Vagina (tissue), 2 donors: Measurements from ENCODE around the gene BLOC1S4. TPM values are rescaled to one million over a fixed set of nuclear protein-coding genes. Genes with fewer than 3 reads are reported as not detected.
A peak's percentile ranks its signal among the peaks of the same experiment; 100 is the strongest.

Experiments
- DNase-seq, 2 donors: peaks; one replicate each; pipeline ENCODE4 v3.0.0-alpha.2; 2017; ENCODE audit errors: extremely low spot score in 2 of 2
- H3K27ac ChIP-seq: fragments of 200-600 bp; sonication (generic); one replicate; pipeline ENCODE4 v1.5.1; 2019
- H3K27me3 ChIP-seq: fragments of 200-600 bp; sonication (generic); one replicate; pipeline ENCODE4 v1.5.1; 2019
- H3K36me3 ChIP-seq, 2 donors: fragments of 200-600 bp; sonication (generic); one replicate each; pipeline ENCODE4 v1.5.1; 2017 to 2019
- H3K4me1 ChIP-seq: fragments of 200-600 bp; sonication (generic); one replicate; pipeline ENCODE4 v1.5.1; 2019
- H3K4me3 ChIP-seq, 2 donors: fragments of 200-600 bp; sonication (generic); 1 replicate in 1 of 2; 2 replicates in 1 of 2; pipeline ENCODE4 v1.5.1; 2016 to 2019
- H3K9me3 ChIP-seq: fragments of 200-600 bp; sonication (generic); one replicate; pipeline ENCODE4 v1.5.1; 2019
- POLR2A ChIP-seq, 2 donors: fragments of 450-650 bp; IDR thresholded peaks; one replicate each; pipeline ENCODE4 v1.6.1; 2017; ENCODE audit warnings: antibody characterized with exemption in 2 of 2, mild to moderate bottlenecking in 2 of 2, moderate library complexity in 2 of 2
- POLR2AphosphoS5 ChIP-seq, 2 donors: sonication (generic); formaldehyde crosslinking; IDR thresholded peaks; one replicate each; pipeline ENCODE4 v1.9.0; 2017; ENCODE audit warnings: antibody characterized with exemption in 2 of 2, mild to moderate bottlenecking in 2 of 2, low read depth in 1 of 2; ENCODE audit not compliant: insufficient read depth in 1 of 2
- intact Hi-C: fragments of 100-400 bp; cut with DNase I; formaldehyde crosslinking; loops from one replicate; pipeline ENCODE4 v1.15.1; 2023
- total RNA-seq: library from RNA; depleted of rRNA; stranded (reverse); fragments of >200 nt; gene quantifications from one replicate; pipeline ENCODE4 v1.2.3, GENCODE V29; 2016
- TF ChIP-seq, protein P1 (sequence below), 3 experiments: fragments of 450-650 bp in 2 of 3; fragments of 200-600 bp in 1 of 3; sonication (generic) in 1 of 3; IDR thresholded peaks; one replicate each; pipeline ENCODE4 v1.5.1; 2017 to 2019; ENCODE audit warnings: antibody characterized with exemption in 3 of 3, mild to moderate bottlenecking in 2 of 3, moderate library complexity in 2 of 3

Gene BLOC1S4
- total RNA-seq, 1 donor from 2014 or later, result 34.9 TPM

DNA sequence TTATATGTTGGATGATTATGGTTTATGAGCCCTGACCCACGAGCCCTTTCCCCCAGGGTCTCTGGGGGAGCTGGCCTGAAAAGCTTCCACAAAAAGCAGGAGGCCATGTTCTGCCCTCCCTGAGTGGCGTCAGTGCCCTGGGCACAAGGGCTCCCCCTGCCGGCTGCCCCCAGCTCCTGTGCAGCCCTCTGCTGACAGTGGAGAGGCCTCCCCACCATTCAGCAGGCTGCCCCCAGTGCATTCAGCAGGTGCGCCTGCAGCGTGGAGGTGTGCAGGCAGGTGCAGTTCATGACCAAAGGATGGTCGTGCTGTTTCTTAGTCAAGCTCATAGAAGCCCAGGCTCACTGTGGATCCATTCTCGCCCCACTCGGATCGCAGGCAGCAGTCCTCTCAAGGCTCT lies 34.8 kb upstream of the BLOC1S4 start:
- no peak for DNase-seq
- Histone ChIP-seq H3K27ac (no peak overlapping the region), H3K27me3 (no peaks in the 10 kb centered on the region), H3K36me3 (no peaks in the 10 kb centered on the region), H3K4me1 (peaks cover 13% of the 10 kb centered on the region), H3K4me3 (no peak overlapping the region), H3K9me3 (no peaks in the 10 kb centered on the region)
- intact Hi-C loops, result no loop called here
- TF ChIP-seq, protein P1, sequence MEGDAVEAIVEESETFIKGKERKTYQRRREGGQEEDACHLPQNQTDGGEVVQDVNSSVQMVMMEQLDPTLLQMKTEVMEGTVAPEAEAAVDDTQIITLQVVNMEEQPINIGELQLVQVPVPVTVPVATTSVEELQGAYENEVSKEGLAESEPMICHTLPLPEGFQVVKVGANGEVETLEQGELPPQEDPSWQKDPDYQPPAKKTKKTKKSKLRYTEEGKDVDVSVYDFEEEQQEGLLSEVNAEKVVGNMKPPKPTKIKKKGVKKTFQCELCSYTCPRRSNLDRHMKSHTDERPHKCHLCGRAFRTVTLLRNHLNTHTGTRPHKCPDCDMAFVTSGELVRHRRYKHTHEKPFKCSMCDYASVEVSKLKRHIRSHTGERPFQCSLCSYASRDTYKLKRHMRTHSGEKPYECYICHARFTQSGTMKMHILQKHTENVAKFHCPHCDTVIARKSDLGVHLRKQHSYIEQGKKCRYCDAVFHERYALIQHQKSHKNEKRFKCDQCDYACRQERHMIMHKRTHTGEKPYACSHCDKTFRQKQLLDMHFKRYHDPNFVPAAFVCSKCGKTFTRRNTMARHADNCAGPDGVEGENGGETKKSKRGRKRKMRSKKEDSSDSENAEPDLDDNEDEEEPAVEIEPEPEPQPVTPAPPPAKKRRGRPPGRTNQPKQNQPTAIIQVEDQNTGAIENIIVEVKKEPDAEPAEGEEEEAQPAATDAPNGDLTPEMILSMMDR (IDR thresholded peaks at IDR 0.05), result no peak
- TF ChIP-seq POLR2A (IDR thresholded peaks at IDR 0.05), result no peak

DNA sequence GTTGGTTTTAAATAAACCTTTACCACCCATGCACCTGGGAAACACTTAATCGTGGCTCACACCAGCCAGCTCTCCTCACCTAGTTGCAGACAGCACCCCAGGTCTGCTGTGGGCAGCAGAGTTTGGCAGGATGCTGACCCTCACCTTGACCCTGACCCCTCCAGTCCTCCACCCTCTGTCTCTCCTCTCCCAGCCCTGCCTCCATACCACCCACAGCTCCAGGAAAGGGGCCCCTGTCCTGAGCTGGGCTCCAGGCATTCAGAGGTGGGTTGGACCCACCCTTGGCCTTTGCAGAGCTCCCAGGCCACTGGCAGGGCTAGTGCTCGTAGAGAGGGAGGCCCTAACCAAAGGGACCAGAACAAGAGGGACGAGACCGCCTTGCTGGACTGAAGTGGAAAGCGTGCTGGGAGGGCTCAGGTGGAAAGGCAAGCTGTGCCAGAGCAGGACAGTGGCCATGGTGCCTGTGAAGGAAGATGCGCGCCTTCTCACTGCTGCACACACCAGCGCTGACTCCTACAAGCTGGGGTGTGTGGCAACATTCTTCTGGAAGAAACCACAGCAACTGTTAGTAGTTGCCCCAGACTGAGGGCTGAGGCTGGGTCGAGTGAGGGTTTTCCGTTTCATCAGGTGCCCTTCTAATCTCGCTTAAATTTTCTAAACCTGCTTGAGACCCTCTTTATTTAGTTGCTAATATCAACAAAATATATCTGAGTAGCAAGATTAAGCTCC lies 32.9 kb upstream of the BLOC1S4 start:
- Histone ChIP-seq H3K27ac (no peak overlapping the region), H3K27me3 (no peaks in the 10 kb centered on the region), H3K9me3 (no peaks in the 10 kb centered on the region), H3K36me3 (no peaks in the 10 kb centered on the region), H3K4me3 (no peak overlapping the region), H3K4me1 (no peaks in the 10 kb centered on the region)
- intact Hi-C loops, result no loop called here
- TF ChIP-seq, protein P1 (IDR thresholded peaks at IDR 0.05), result no peak
- TF ChIP-seq POLR2A (IDR thresholded peaks at IDR 0.05), result no peak
- TF ChIP-seq POLR2AphosphoS5 (IDR thresholded peaks at IDR 0.05; ENCODE audit: insufficient read depth in 1 of 2, low read depth in 1 of 2), result no peak
- no peak for DNase-seq

DNA sequence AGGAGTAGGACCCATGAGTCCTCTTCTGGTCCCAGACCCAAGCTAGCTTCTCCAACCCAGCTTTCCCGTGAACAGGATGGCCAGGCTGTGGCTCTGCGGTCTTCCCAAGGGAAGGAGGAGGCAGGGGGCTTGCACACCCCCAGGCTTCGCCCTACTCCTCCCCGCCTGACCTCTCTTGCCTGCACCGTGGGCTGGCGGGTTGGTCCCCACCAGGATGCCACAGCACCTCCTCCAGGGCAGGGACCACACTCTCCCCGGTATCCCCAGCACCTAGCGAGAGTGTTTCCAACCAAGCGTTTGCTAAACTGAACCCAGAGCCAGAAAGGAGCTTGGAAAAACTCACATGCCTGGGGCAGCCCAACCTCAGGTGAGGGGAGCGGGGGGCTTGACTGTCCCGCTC lies 31.3 kb upstream of the BLOC1S4 start:
- no peak for TF ChIP-seq POLR2A (IDR thresholded peaks at IDR 0.05)
- Histone ChIP-seq H3K4me1 (peaks cover 15% of the 10 kb centered on the region), H3K4me3 (no peak overlapping the region), H3K36me3 (no peaks in the 10 kb centered on the region), H3K27ac (no peak overlapping the region), H3K27me3 (no peaks in the 10 kb centered on the region), H3K9me3 (no peaks in the 10 kb centered on the region)
- no peak for DNase-seq
- intact Hi-C loops, result no loop called here

DNA sequence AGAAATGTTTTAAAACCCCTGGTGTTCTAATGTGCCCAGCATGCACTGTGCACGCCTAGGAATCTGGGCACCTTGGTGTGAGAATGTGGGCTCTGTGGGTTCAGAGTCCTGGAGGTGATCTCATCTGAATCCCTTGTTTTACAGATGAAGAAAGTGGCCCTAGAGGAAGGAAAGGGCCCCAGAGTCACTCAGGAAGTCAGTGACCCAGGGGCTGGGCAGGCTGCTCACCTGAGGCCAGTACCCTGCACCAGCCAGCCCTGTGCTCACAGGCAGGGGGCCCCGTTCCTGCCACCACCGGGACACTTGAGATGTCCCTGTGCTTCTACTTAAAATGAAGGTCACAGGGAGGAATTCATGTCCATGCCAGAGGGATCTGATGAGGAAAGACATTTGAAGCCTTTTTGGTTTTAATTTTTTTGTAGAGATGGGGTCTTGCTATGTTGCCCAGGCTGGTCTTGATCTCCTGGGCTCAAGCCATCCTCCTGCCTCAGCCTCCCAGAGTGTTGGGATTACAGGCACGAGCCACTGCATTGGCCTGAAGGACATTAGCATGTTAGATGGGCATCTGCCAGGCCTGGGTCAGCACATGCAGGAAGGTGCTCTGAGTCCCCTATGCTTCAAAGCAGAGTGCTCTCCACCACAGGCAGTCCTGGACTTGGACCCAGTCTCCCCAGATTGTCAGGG lies 29.7 kb upstream of the BLOC1S4 start:
- Histone ChIP-seq H3K27me3 (no peaks in the 10 kb centered on the region), H3K36me3 (no peaks in the 10 kb centered on the region), H3K4me3 (no peak overlapping the region), H3K4me1 (peaks cover 22% of the 10 kb centered on the region), H3K9me3 (no peaks in the 10 kb centered on the region), H3K27ac (no peak overlapping the region)
- TF ChIP-seq POLR2AphosphoS5 (IDR thresholded peaks at IDR 0.05; ENCODE audit: insufficient read depth in 1 of 2, low read depth in 1 of 2) (no peak), POLR2A (IDR thresholded peaks at IDR 0.05) (no peak)
- TF ChIP-seq, protein P1 (IDR thresholded peaks at IDR 0.05), result no peak
- no peak for DNase-seq
- intact Hi-C loops, result no loop called here

DNA sequence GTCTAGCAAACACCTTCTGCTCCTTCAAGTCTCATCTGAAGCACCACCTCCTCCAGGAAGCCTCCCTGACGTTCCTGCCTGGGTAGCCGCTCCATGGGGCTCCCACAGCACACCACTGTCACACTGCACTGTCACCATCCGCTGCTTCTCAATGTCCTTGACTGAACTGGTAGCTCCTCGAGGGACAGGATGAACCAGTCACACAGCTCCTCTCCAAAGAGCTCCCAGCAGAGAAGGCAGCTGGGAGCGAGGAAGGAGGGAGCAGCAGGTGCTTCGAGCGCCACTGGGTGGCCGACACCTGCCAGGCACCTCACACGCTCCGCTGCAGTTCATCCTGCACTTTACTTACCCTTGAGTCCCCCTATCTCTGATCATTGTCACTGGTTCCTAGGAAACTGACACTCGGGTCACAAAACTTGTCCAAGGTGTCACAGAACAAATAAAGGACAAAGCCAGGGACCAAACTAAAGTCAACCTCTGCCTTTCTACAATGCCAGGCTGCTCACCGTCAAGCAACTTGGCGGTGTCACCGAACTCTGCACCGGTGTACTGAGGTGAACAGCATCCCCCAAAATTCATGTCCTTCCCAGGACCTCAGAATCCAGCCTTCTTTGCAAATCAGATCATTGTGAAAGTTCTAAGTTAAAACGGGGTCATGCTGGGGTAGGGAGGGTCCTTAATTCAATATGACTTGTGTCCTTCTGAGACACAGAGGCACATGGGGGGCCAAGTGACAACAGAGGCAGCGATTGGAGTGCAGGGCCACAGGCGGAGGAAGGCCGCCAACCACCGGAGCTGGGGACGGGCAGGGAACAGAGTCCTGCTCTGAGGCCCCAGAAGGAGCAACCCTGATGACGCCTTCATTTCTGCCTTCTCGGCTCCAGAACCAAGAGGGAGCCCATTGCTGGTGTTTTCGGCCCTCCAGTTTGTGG lies 27.8 kb upstream of the BLOC1S4 start:
- Histone ChIP-seq H3K27ac (no peak overlapping the region), H3K9me3 (no peaks in the 10 kb centered on the region), H3K4me1 (peaks cover 33% of the 10 kb centered on the region), H3K27me3 (no peaks in the 10 kb centered on the region), H3K36me3 (no peaks in the 10 kb centered on the region), H3K4me3 (peak overlapping the region in 1 of 2 donors; percentile 7)
- no peak for DNase-seq
- TF ChIP-seq POLR2A (IDR thresholded peaks at IDR 0.05) (no peak), POLR2AphosphoS5 (IDR thresholded peaks at IDR 0.05; ENCODE audit: insufficient read depth in 1 of 2, low read depth in 1 of 2) (peak in 1 of 2 donors; percentile 13)
- intact Hi-C loops, result no loop called here
